H1 (cell line): ENCODE data around the gene KDM2A. TPM values are rescaled to one million over a fixed set of nuclear protein-coding genes. Genes with fewer than 3 reads are reported as not detected.
A peak's percentile ranks its signal among the peaks of the same experiment; 100 is the strongest.

ENCODE experiments used
- CTCF ChIA-PET: fragments of 300-600 bp; sonication (Branson Sonifier 250); formaldehyde crosslinking; loops from one replicate; lab custom pipeline; 2021; ENCODE audit not compliant: partially characterized antibody; lab: Charles Lee
- POLR2A ChIA-PET: fragments of 300-600 bp; sonication (Branson Sonifier 250); formaldehyde crosslinking; loops from one replicate; lab custom pipeline; 2021; ENCODE audit warnings: inconsistent platforms; ENCODE audit not compliant: partially characterized antibody; lab: Charles Lee
- DNase-seq, 2 experiments: peaks; one replicate each; pipeline versions ENCODE4 v3.0.0 to v3.0.0-alpha.2; 2010 to 2022; ENCODE audit warnings: low spot score in 2 of 2, low read depth in 1 of 2, mixed read lengths in 1 of 2
- FAIRE-seq: peaks from 2 replicates; lab custom pipeline; 2011; peaks lifted over from hg19 to GRCh38; lab: Jason Lieb, UNC
- H2AFZ ChIP-seq: 2 replicates; pipeline ENCODE4 v1.8.1; 2012; ENCODE audit warnings: low read length, inconsistent platforms
- H2AK5ac ChIP-seq: 2 replicates; pipeline ENCODE4 v1.6.1; 2013; ENCODE audit warnings: low read depth, low read length
- H2BK120ac ChIP-seq: replicated peaks from 2 replicates; pipeline ENCODE3; 2013; ENCODE audit warnings: low read depth, low read length, inconsistent platforms
- H2BK12ac ChIP-seq: 2 replicates; pipeline ENCODE4 v1.6.1; 2013; ENCODE audit warnings: low read depth, low read length
- H2BK15ac ChIP-seq: 2 replicates; pipeline ENCODE4 v1.6.1; 2013; ENCODE audit warnings: low read length
- H2BK20ac ChIP-seq: 2 replicates; pipeline ENCODE4 v1.6.1; 2013; ENCODE audit warnings: low read length
- H2BK5ac ChIP-seq: 2 replicates; pipeline ENCODE4 v1.6.1; 2013; ENCODE audit warnings: low read depth, low read length
- H3K14ac ChIP-seq: 2 replicates; pipeline ENCODE4 v1.6.1; 2013; ENCODE audit warnings: inconsistent platforms; ENCODE audit not compliant: insufficient read length
- H3K18ac ChIP-seq: 2 replicates; pipeline ENCODE4 v1.6.1; 2013; ENCODE audit warnings: low read length; ENCODE audit errors: extremely low read depth
- H3K23ac ChIP-seq: 2 replicates; pipeline ENCODE4 v1.6.1; 2013; ENCODE audit warnings: inconsistent platforms; ENCODE audit not compliant: insufficient read length
- H3K23me2 ChIP-seq: 2 replicates; pipeline ENCODE4 v1.6.1; 2013; ENCODE audit warnings: low read depth, low read length
- H3K27ac ChIP-seq: 2 replicates; pipeline ENCODE4 v1.6.1; 2011; ENCODE audit warnings: low read depth, low read length, inconsistent platforms
- H3K27me3 ChIP-seq, 4 experiments: replicated peaks in 1 of 4; 1 replicate in 1 of 4; 2 replicates in 3 of 4; pipeline versions ENCODE4 v1.6.1 to v1.8.1; 2011 to 2013; ENCODE audit warnings: low read length in 3 of 4, mild to moderate bottlenecking in 3 of 4, inconsistent platforms in 2 of 4, mixed read lengths in 2 of 4, moderate library complexity in 1 of 4; ENCODE audit not compliant: control insufficient read depth in 3 of 4, insufficient read depth in 3 of 4; ENCODE audit errors: extremely low read depth in 1 of 4
- H3K36me3 ChIP-seq, 4 experiments: 2 replicates each; pipeline versions ENCODE4 v1.6.1 to v1.8.1; 2011 to 2013; ENCODE audit warnings: mild to moderate bottlenecking in 4 of 4, low read length in 3 of 4, moderate library complexity in 2 of 4, control low read depth in 1 of 4, inconsistent platforms in 1 of 4; ENCODE audit not compliant: insufficient read depth in 4 of 4, control insufficient read depth in 2 of 4
- H3K4ac ChIP-seq: replicated peaks from 2 replicates; pipeline ENCODE3; 2013; ENCODE audit warnings: low read length, low read depth, mixed read lengths, inconsistent platforms; ENCODE audit not compliant: insufficient read length
- H3K4me1 ChIP-seq, 4 experiments: replicated peaks in 1 of 4; 1 replicate in 1 of 4; 2 replicates in 3 of 4; pipeline versions ENCODE4 v1.6.1 to v1.8.1; 2011 to 2013; ENCODE audit warnings: low read length in 3 of 4, inconsistent platforms in 2 of 4, mixed read lengths in 1 of 4; ENCODE audit not compliant: insufficient read depth in 4 of 4, control insufficient read depth in 3 of 4
- H3K4me2 ChIP-seq, 2 experiments: 2 replicates each; pipeline versions ENCODE4 v1.6.1 to v1.8.1; 2011 to 2013; ENCODE audit warnings: low read depth in 2 of 2, low read length in 2 of 2, control low read depth in 1 of 2, inconsistent platforms in 1 of 2, mild to moderate bottlenecking in 1 of 2; ENCODE audit not compliant: insufficient read depth in 1 of 2
- H3K4me3 ChIP-seq, 4 experiments: fragments of 200-600, 300-600 bp in 1 of 4; sonication (generic), shearing (Covaris generic), sonication (Bioruptor Twin) in 1 of 4; 2 replicates each; pipeline versions ENCODE4 v1.5.1 to v1.8.1; 2011 to 2016; ENCODE audit warnings: low read length in 4 of 4, low read depth in 3 of 4, control low read depth in 2 of 4, inconsistent platforms in 2 of 4, mild to moderate bottlenecking in 2 of 4, mixed read lengths in 1 of 4, moderate library complexity in 1 of 4; ENCODE audit not compliant: insufficient read depth in 2 of 4; ENCODE audit errors: extremely low read depth in 1 of 4
- H3K56ac ChIP-seq: replicated peaks from 2 replicates; pipeline ENCODE3; 2013; ENCODE audit warnings: low read depth, mild to moderate bottlenecking, mixed read lengths, low read length, inconsistent platforms; ENCODE audit not compliant: insufficient read length
- H3K79me1 ChIP-seq: 2 replicates; pipeline ENCODE4 v1.6.1; 2013; ENCODE audit warnings: low read depth, low read length, control low read depth
- H3K79me2 ChIP-seq, 2 experiments: 2 replicates each; pipeline versions ENCODE4 v1.6.1 to v1.8.1; 2012 to 2013; ENCODE audit warnings: low read length in 2 of 2, mild to moderate bottlenecking in 2 of 2, inconsistent platforms in 1 of 2; ENCODE audit not compliant: insufficient read depth in 2 of 2, control insufficient read depth in 1 of 2
- H3K9ac ChIP-seq, 4 experiments: replicated peaks in 1 of 4; 1 replicate in 1 of 4; 2 replicates in 3 of 4; pipeline versions ENCODE4 v1.6.1 to v1.8.1; 2011 to 2013; ENCODE audit warnings: low read depth in 3 of 4, low read length in 3 of 4, control low read depth in 2 of 4, mild to moderate bottlenecking in 2 of 4, moderate library complexity in 2 of 4, inconsistent platforms in 1 of 4; ENCODE audit errors: extremely low read depth in 1 of 4
- H3K9me3 ChIP-seq, 2 experiments: 2 replicates each; pipeline versions ENCODE4 v1.6.1 to v1.8.1; 2012 to 2013; ENCODE audit warnings: mild to moderate bottlenecking in 2 of 2, moderate library complexity in 2 of 2, control low read depth in 1 of 2, inconsistent platforms in 1 of 2, low read depth in 1 of 2, low read length in 1 of 2, mixed read lengths in 1 of 2; ENCODE audit not compliant: insufficient read depth in 2 of 2
- H4K20me1 ChIP-seq, 2 experiments: replicated peaks in 1 of 2; 2 replicates each; pipeline versions ENCODE3 to v1.8.1; 2011 to 2013; ENCODE audit warnings: inconsistent platforms in 2 of 2, low read length in 2 of 2, mild to moderate bottlenecking in 1 of 2; ENCODE audit not compliant: insufficient read depth in 2 of 2, control insufficient read depth in 1 of 2
- H4K5ac ChIP-seq: 2 replicates; pipeline ENCODE4 v1.6.1; 2013; ENCODE audit warnings: low read length, low read depth, mixed read lengths, inconsistent platforms; ENCODE audit not compliant: insufficient read length
- H4K8ac ChIP-seq: 2 replicates; pipeline ENCODE4 v1.8.0; 2013; ENCODE audit warnings: mild to moderate bottlenecking, moderate library complexity, low read length, inconsistent platforms; ENCODE audit not compliant: insufficient read depth; ENCODE audit errors: extremely low read depth
- H4K91ac ChIP-seq: replicated peaks from 2 replicates; pipeline ENCODE3; 2013; ENCODE audit warnings: low read length, mixed read lengths, inconsistent platforms; ENCODE audit not compliant: insufficient read length
- BACH1 ChIP-seq: IDR thresholded peaks from 2 replicates; pipeline ENCODE4 v1.6.1; 2012; ENCODE audit warnings: low read length, improper control_type of control experiment
- CBX8 ChIP-seq: fragments of 300-800, 300-1000 bp; sonication (generic); IDR thresholded peaks from 2 replicates; pipeline ENCODE4 v1.7.1; 2016; ENCODE audit warnings: low read depth, low read length, borderline replicate concordance
- CEBPB ChIP-seq: IDR thresholded peaks from 2 replicates; pipeline ENCODE4 v1.6.1; 2012; ENCODE audit warnings: low read depth, low read length
- CTBP2 ChIP-seq: IDR thresholded peaks from 2 replicates; pipeline ENCODE4 v1.7.0; 2011; ENCODE audit warnings: borderline replicate concordance, mild to moderate bottlenecking, moderate library complexity, mixed read lengths, low read length; ENCODE audit not compliant: insufficient read depth, insufficient read length
- EGR1 ChIP-seq: IDR thresholded peaks from 2 replicates; pipeline ENCODE4 v1.6.1; 2011; ENCODE audit warnings: low read depth, low read length, borderline replicate concordance
- EZH2 ChIP-seq: fragments of 200-600 bp; sonication (generic); IDR thresholded peaks from 2 replicates; pipeline ENCODE4 v1.7.1; 2012; ENCODE audit warnings: low read depth, mild to moderate bottlenecking, moderate library complexity, low read length, inconsistent platforms; ENCODE audit not compliant: severe bottlenecking
- HDAC2 ChIP-seq, 2 experiments: fragments of 300-600 bp in 1 of 2; sonication (generic) in 1 of 2; IDR thresholded peaks; 2 replicates each; pipeline ENCODE4 v1.6.1; 2011 to 2012; ENCODE audit warnings: low read depth in 2 of 2, low read length in 2 of 2, mild to moderate bottlenecking in 2 of 2, moderate library complexity in 2 of 2, borderline replicate concordance in 1 of 2, inconsistent platforms in 1 of 2
- KDM1A ChIP-seq: fragments of 200-600, 300-600 bp; sonication (generic); IDR thresholded peaks from 2 replicates; pipeline ENCODE4 v1.7.1; 2016; ENCODE audit warnings: mild to moderate bottlenecking, low read length, borderline replicate concordance
- SIN3A ChIP-seq, 2 experiments: IDR thresholded peaks in 1 of 2; conservative IDR thresholded peaks in 1 of 2; 2 replicates each; pipeline ENCODE4 v1.6.1; 2011 to 2012; ENCODE audit warnings: low read length in 2 of 2, improper control_type of control experiment in 1 of 2, low read depth in 1 of 2, mild to moderate bottlenecking in 1 of 2
- SRF ChIP-seq: IDR thresholded peaks from 2 replicates; pipeline ENCODE4 v1.6.1; 2011; ENCODE audit warnings: mild to moderate bottlenecking, low read depth, low read length, moderate library complexity
- WGBS, 2 experiments: shearing (Covaris generic) in 1 of 2; methylation state at CpG; one replicate each; pipeline versions ENCODE4 v1.1.6 to v1.1.7; 2013 to 2015; ENCODE audit warnings: low lambda C conversion rate in 2 of 2, mixed read lengths in 2 of 2, inconsistent platforms in 1 of 2, low coverage in 1 of 2, missing lambda C conversion rate in 1 of 2; ENCODE audit not compliant: insufficient replicate concordance in 2 of 2, insufficient coverage in 1 of 2, insufficient read length in 1 of 2; ENCODE audit errors: extremely low coverage in 1 of 2, missing lambda C conversion rate in 1 of 2; 5-methylcytosine and 5-hydroxymethylcytosine counted together
- polyA plus RNA-seq, 7 experiments: library from polyadenylated mRNA; depleted of rRNA in 3 of 7; stranded (reverse) in 5 of 7; unstranded in 2 of 7; fragments of >200 nt in 5 of 7; fragments of 200-250 nt in 2 of 7; gene quantifications; 1 replicate in 5 of 7; 2 replicates in 1 of 7; 4 replicates in 1 of 7; pipeline versions ENCODE4 v1.2.1 to v1.2.3, GENCODE V29; 2011 to 2013; ENCODE audit warnings: missing spikeins in 2 of 7, mixed read lengths in 2 of 7
- total RNA-seq: library from RNA; stranded (reverse); fragmentation: NEBNext Ultra II Directional; extraction: Animal tissue kit (Norgen Biotek cat#: 25700); gene quantifications from 2 replicates; pipeline ENCODE4 v1.2.1, GENCODE V29; 2021

KDM2A gene
- total and polyA plus RNA-seq, 2 of the 8 experiments (the other 6 are each of a cell fraction or from before 2014, with no cell fraction given): 55.4 to 66.2 TPM

- peaks cover 0 to 22% of the 10 kb centered on the region in 2 experiments; a peak in 1 of 4 replicates for H3K79me2 ChIP-seq
- peak overlapping the region; percentile 79 for H4K91ac ChIP-seq
- H3K4ac ChIP-seq: peak overlapping the region; percentile 41
- no peak overlapping the region for H2AFZ ChIP-seq
- H3K23ac ChIP-seq: no peak overlapping the region
- no peaks in the 10 kb centered on the region for H3K27me3 ChIP-seq
- H3K4me3 ChIP-seq: no peak overlapping the region
- H2BK20ac ChIP-seq: no peak overlapping the region
- no peak overlapping the region for H4K5ac ChIP-seq
- peaks cover 12 to 37% (median 33%) of the 10 kb centered on the region in 4 experiments for H3K36me3 ChIP-seq
- peak overlapping the region; percentile 27; the same call in 1 of the 2 replicates for H2BK12ac ChIP-seq
- peak overlapping the region; percentile 28; the same call in 1 of the 2 replicates for H4K8ac ChIP-seq
- 0 out of 2 replicates have a peak overlapping the region, but pooled peaks have one; percentile 26 for H2AK5ac ChIP-seq
- H3K27ac ChIP-seq: 0 out of 2 replicates have a peak overlapping the region, but pooled peaks have one; percentile 9
- peak overlapping the region; percentile 48; the same call in 1 of the 2 replicates for H3K18ac ChIP-seq
- peaks cover 0 to 6% of the 10 kb centered on the region in 2 experiments for H4K20me1 ChIP-seq
- peaks cover 7% of the 10 kb centered on the region; the same call in 1 of the 2 replicates for H3K79me1 ChIP-seq
- H2BK5ac ChIP-seq: peak overlapping the region; percentile 80
- H3K56ac ChIP-seq: no peak overlapping the region
- 89% methylated on average over 14 of the region's 14 CpGs; no CpG with 5 or more reads in 1 of the 2 experiments for WGBS, 2 experiments
- DNase-seq: no peak
- 0 out of 4 replicates have a peak overlapping the region, but pooled peaks of 1 of the 2 experiments have one; percentile 54 for H3K4me2 ChIP-seq
- H2BK120ac ChIP-seq: no peak overlapping the region
- no peaks in the 10 kb centered on the region; the same call in 1 of the 2 replicates for H3K23me2 ChIP-seq
- no peak overlapping the region for H3K9ac ChIP-seq
- no peaks in the 10 kb centered on the region for H3K9me3 ChIP-seq
- ChIA-PET CTCF (interaction anchor here (0.7 to 3.7 kb wide), 12 partner anchors 10 to 103 kb away, joined by 3 to 27 read pairs (median 4); partner anchors contain the start of genes ANKRD13D and GRK2), POLR2A (interaction anchor here (0.7 to 1.4 kb wide), 4 partner anchors 10 to 221 kb away, joined by 3 to 7 read pairs (median 4); partner anchors contain the start of gene ANKRD13D)
- H3K4me1 ChIP-seq: peaks cover 0 to 24% (median 15%) of the 10 kb centered on the region in 4 experiments; a peak in 6 of 7 replicates
- no peak for FAIRE-seq
- no peak overlapping the region for H3K14ac ChIP-seq
- H2BK15ac ChIP-seq: peak overlapping the region; percentile 13; the same call in 1 of the 2 replicates
- TF ChIP-seq CEBPB: no peak
- TF ChIP-seq HDAC2 (IDR thresholded peaks at IDR 0.05; ENCODE audit: borderline replicate concordance in 1 of 2, low read depth in 2 of 2, low read length in 2 of 2): no peak
- TF ChIP-seq BACH1: no peak
- TF ChIP-seq EGR1: no peak
- TF ChIP-seq SRF: no peak
- TF ChIP-seq CBX8: no peak
- TF ChIP-seq KDM1A: no peak
- no peak for TF ChIP-seq EZH2
- TF ChIP-seq SIN3A (conservative IDR thresholded peaks at IDR 0.05 in 1 of 2, IDR thresholded peaks at IDR 0.05 in 1 of 2; ENCODE audit: low read depth in 1 of 2, low read length in 2 of 2): no peak
- no peak for TF ChIP-seq CTBP2
Observed at GRCh38 chr11:67278135-67278938, 159.3 kb downstream of the KDM2A start.
